Neural cell (in vitro differentiated cells): Measurements from ENCODE around the gene SPATA32. TPM values are rescaled to one million over a fixed set of nuclear protein-coding genes. Genes with fewer than 3 reads are reported as not detected.

Experiments used
- H2AFZ ChIP-seq: fragments of 200-600, 300-800 bp; sonication (generic), shearing (Covaris generic); 2 replicates; pipeline ENCODE4 v1.6.0; 2014; ENCODE audit warnings: low read depth, mild to moderate bottlenecking, antibody characterized with exemption, low read length, moderate library complexity
- H3F3A ChIP-seq: fragments of 200-600 bp; shearing (Covaris generic); 2 replicates; pipeline ENCODE4 v1.6.1; 2016; ENCODE audit warnings: mild to moderate bottlenecking, moderate library complexity, mixed read lengths, antibody characterized with exemption, low read length; ENCODE audit not compliant: insufficient read depth, poor library complexity, severe bottlenecking
- H3K27ac ChIP-seq: fragments of 200-600, 300-800 bp; sonication (generic), shearing (Covaris generic); 2 replicates; pipeline ENCODE4 v1.5.1; 2014; ENCODE audit warnings: mild to moderate bottlenecking, low read length, moderate library complexity
- H3K27me3 ChIP-seq: fragments of 300-800, 200-600 bp; sonication (generic), shearing (Covaris generic); 2 replicates; pipeline ENCODE4 v1.6.0; 2014; ENCODE audit warnings: mild to moderate bottlenecking, low read depth, low read length, moderate library complexity; ENCODE audit not compliant: insufficient read depth
- H3K36me3 ChIP-seq: fragments of 300-800, 200-600 bp; sonication (generic), shearing (Covaris generic); 2 replicates; pipeline ENCODE4 v1.5.1; 2014; ENCODE audit warnings: mild to moderate bottlenecking, antibody characterized with exemption, low read length, moderate library complexity; ENCODE audit not compliant: insufficient read depth
- H3K4me2 ChIP-seq: fragments of 300-800, 200-600 bp; sonication (generic), shearing (Covaris generic); 2 replicates; pipeline ENCODE4 v1.6.0; 2014; ENCODE audit warnings: mild to moderate bottlenecking, low read length
- H3K4me3 ChIP-seq: fragments of 300-800, 200-600 bp; sonication (generic), shearing (Covaris generic); 2 replicates; pipeline ENCODE4 v1.5.1; 2014; ENCODE audit warnings: mild to moderate bottlenecking, low read length, moderate library complexity
- H3K79me2 ChIP-seq: fragments of 200-600 bp; shearing (Covaris generic); replicated peaks from 2 replicates; pipeline ENCODE4 v1.6.0; 2014; ENCODE audit warnings: mild to moderate bottlenecking, low read length, moderate library complexity; ENCODE audit not compliant: insufficient read depth
- H3K9ac ChIP-seq: fragments of 300-800, 200-600 bp; sonication (generic), shearing (Covaris generic); 2 replicates; pipeline ENCODE4 v1.6.1; 2016; ENCODE audit warnings: mild to moderate bottlenecking, low read length, mixed read lengths
- H3K9me2 ChIP-seq: fragments of 200-600 bp; shearing (Covaris generic); 2 replicates; pipeline ENCODE4 v1.6.1; 2016; ENCODE audit warnings: mild to moderate bottlenecking, low read length, mixed read lengths; ENCODE audit not compliant: insufficient read depth
- H3K9me3 ChIP-seq: fragments of 200-600, 300-800 bp; sonication (generic), shearing (Covaris generic); 2 replicates; pipeline ENCODE4 v1.6.1; 2016; ENCODE audit warnings: mild to moderate bottlenecking, mixed run types, low read length, moderate library complexity, mixed read lengths
- H4K20me1 ChIP-seq: fragments of 200-600 bp; shearing (Covaris generic); 2 replicates; pipeline ENCODE4 v1.6.1; 2016; ENCODE audit warnings: mild to moderate bottlenecking, mixed run types; ENCODE audit not compliant: insufficient read depth
- CTCF ChIP-seq: fragments of 450-650 bp; IDR thresholded peaks from 2 replicates; pipeline ENCODE4 v1.5.1; 2014; ENCODE audit warnings: antibody characterized with exemption, mild to moderate bottlenecking, moderate library complexity; ENCODE audit not compliant: poor library complexity, severe bottlenecking
- EP300 ChIP-seq: fragments of 450-650 bp; conservative IDR thresholded peaks from 2 replicates; pipeline ENCODE4 v1.6.1; 2014; ENCODE audit warnings: antibody characterized with exemption, mild to moderate bottlenecking, moderate library complexity; ENCODE audit not compliant: poor library complexity, severe bottlenecking
- EZH2 ChIP-seq: fragments of 200-600, 300-800 bp; shearing (Covaris generic), sonication (generic); IDR thresholded peaks from 2 replicates; pipeline ENCODE4 v1.6.1; 2014; ENCODE audit warnings: antibody characterized with exemption, low read length, borderline replicate concordance, mild to moderate bottlenecking; ENCODE audit not compliant: insufficient read depth, poor library complexity, severe bottlenecking
- MXI1 ChIP-seq: fragments of 450-650 bp; conservative IDR thresholded peaks from 2 replicates; pipeline ENCODE4 v1.6.1; 2014; ENCODE audit warnings: antibody characterized with exemption, mild to moderate bottlenecking; ENCODE audit not compliant: poor library complexity, severe bottlenecking
- POLR2AphosphoS5 ChIP-seq: IDR thresholded peaks from 2 replicates; pipeline ENCODE4 v1.6.1; 2012
- RAD21 ChIP-seq: fragments of 450-650 bp; conservative IDR thresholded peaks from 2 replicates; pipeline ENCODE4 v1.6.1; 2014; ENCODE audit warnings: antibody characterized with exemption, mild to moderate bottlenecking, moderate library complexity
- SMC3 ChIP-seq: fragments of 450-650 bp; conservative IDR thresholded peaks from 2 replicates; pipeline ENCODE4 v1.6.1; 2014; ENCODE audit warnings: antibody characterized with exemption, mild to moderate bottlenecking, moderate library complexity; ENCODE audit not compliant: poor library complexity
- TAF1 ChIP-seq: IDR thresholded peaks from 2 replicates; pipeline ENCODE4 v1.6.1; 2012; ENCODE audit warnings: low read depth
- polyA plus RNA-seq: library from polyadenylated mRNA; depleted of rRNA; stranded (reverse); fragments of >200 nt; gene quantifications from 2 replicates; pipeline ENCODE4 v1.2.3, GENCODE V29; 2014
- TF ChIP-seq, protein P1 (sequence below): IDR thresholded peaks from 2 replicates; pipeline ENCODE4 v1.6.1; 2012; ENCODE audit warnings: borderline replicate concordance

The SPATA32 gene
- polyA plus RNA-seq, 1 donor from 2014 or later: not detected

- H3K27ac ChIP-seq: no peak overlapping the region
- H3K4me3 ChIP-seq: no peak overlapping the region
- TF ChIP-seq CTCF: no peak
- no peak for TF ChIP-seq RAD21
- TF ChIP-seq SMC3: no peak
- no peak for TF ChIP-seq EP300
- TF ChIP-seq POLR2AphosphoS5: no peak
- no peak for TF ChIP-seq MXI1
- TF ChIP-seq TAF1: no peak
- TF ChIP-seq, protein P1, sequence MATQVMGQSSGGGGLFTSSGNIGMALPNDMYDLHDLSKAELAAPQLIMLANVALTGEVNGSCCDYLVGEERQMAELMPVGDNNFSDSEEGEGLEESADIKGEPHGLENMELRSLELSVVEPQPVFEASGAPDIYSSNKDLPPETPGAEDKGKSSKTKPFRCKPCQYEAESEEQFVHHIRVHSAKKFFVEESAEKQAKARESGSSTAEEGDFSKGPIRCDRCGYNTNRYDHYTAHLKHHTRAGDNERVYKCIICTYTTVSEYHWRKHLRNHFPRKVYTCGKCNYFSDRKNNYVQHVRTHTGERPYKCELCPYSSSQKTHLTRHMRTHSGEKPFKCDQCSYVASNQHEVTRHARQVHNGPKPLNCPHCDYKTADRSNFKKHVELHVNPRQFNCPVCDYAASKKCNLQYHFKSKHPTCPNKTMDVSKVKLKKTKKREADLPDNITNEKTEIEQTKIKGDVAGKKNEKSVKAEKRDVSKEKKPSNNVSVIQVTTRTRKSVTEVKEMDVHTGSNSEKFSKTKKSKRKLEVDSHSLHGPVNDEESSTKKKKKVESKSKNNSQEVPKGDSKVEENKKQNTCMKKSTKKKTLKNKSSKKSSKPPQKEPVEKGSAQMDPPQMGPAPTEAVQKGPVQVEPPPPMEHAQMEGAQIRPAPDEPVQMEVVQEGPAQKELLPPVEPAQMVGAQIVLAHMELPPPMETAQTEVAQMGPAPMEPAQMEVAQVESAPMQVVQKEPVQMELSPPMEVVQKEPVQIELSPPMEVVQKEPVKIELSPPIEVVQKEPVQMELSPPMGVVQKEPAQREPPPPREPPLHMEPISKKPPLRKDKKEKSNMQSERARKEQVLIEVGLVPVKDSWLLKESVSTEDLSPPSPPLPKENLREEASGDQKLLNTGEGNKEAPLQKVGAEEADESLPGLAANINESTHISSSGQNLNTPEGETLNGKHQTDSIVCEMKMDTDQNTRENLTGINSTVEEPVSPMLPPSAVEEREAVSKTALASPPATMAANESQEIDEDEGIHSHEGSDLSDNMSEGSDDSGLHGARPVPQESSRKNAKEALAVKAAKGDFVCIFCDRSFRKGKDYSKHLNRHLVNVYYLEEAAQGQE: no peak
- no peak for TF ChIP-seq EZH2
- no peaks in the 10 kb centered on the region for H3K36me3 ChIP-seq
- H3K9me2 ChIP-seq: no peaks in the 10 kb centered on the region
- no peak overlapping the region for H2AFZ ChIP-seq
- H3K79me2 ChIP-seq: no peaks in the 10 kb centered on the region
- no peaks in the 10 kb centered on the region for H3K27me3 ChIP-seq
- H4K20me1 ChIP-seq: no peaks in the 10 kb centered on the region
- H3K9me3 ChIP-seq: no peaks in the 10 kb centered on the region
- no peaks in the 10 kb centered on the region for H3F3A ChIP-seq
- H3K4me2 ChIP-seq: no peak overlapping the region
- no peak overlapping the region for H3K9ac ChIP-seq
Observed at GRCh38 chr17:45292696-45293412, 31.0 kb upstream of the SPATA32 start.

GRCh38 chr17:45291171-45291805, 29.4 kb upstream of the SPATA32 start:
- Histone ChIP-seq H3K9ac (no peak overlapping the region), H3K27ac (no peak overlapping the region), H3F3A (no peaks in the 10 kb centered on the region), H3K36me3 (no peaks in the 10 kb centered on the region), H3K4me2 (no peak overlapping the region), H2AFZ (no peak overlapping the region), H4K20me1 (no peaks in the 10 kb centered on the region), H3K4me3 (no peak overlapping the region), H3K9me3 (no peaks in the 10 kb centered on the region), H3K27me3 (no peaks in the 10 kb centered on the region), H3K79me2 (no peaks in the 10 kb centered on the region), H3K9me2 (no peaks in the 10 kb centered on the region)
- TF ChIP-seq RAD21 (no peak), EZH2 (no peak), CTCF (no peak), SMC3 (no peak), TAF1 (no peak), EP300 (no peak), POLR2AphosphoS5 (no peak), MXI1 (no peak)
- TF ChIP-seq, protein P1: no peak
